Ramos (cell line): ENCODE data around the gene TRAPPC11.
"Not testable (repeated sequence)": the region's sequence is repeated elsewhere in the genome, so short reads cannot be mapped to it uniquely, and the experiment has no call there.

ENCODE experiments used
- in situ Hi-C: fragments of 300-500 bp; cut with MboI; formaldehyde crosslinking; loops from one replicate; pipeline ENCODE4 v1.14.3; 2022; ENCODE audit warnings: low sequenced_read_pairs; ENCODE audit not compliant: unreplicated experiment

The TRAPPC11 gene

GRCh38 chr4:183659029-183659871 lies at the start of gene TRAPPC11, which contains the start of gene RWDD4:
Gene TRAPPC11 (plus strand): TSS chr4:183659293. CDS start chr4:183663868, 4,575 bp downstream.
Gene RWDD4 (minus strand): TSS chr4:183659185. CDS start chr4:183658952, 233 bp downstream.
- in situ Hi-C loops: no loop called here

- in situ Hi-C loops: no loop called here
Observed at GRCh38 chr4:183610033-183610432, 49.1 kb upstream of the TRAPPC11 start.

GRCh38 chr4:183610613-183611012 lies 48.5 kb upstream of the TRAPPC11 start:
- in situ Hi-C loops: no loop called here

DNA sequence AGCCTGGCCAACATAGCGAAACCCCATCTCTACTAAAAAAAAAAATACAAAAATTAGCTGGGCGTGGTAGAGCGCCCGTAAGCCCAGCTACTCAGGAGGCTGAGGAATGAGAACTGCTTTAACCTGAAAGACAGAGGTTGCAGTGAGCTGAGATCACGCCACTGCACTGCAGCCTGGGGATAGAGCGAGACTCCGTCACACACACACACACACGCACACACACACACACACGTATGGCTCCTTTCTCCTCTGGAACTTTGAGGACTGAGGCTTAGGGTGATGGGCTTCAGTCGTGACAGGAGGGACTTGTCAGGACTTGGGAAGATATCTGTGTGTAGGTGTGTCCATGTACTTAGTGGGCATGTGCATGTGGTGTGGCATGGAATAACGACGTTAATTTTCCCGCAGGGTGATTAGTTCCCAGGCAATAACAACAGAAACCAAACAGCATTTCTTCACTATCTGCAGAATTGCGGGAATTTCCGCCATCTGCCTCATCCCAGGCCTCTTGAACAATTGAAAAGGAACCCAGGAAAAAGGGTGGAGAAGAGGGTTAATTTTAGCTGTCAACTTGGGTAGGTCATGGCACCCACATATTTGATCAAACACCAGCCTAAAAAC lies 47.8 kb upstream of the TRAPPC11 start:
- in situ Hi-C loops: no loop called here

DNA sequence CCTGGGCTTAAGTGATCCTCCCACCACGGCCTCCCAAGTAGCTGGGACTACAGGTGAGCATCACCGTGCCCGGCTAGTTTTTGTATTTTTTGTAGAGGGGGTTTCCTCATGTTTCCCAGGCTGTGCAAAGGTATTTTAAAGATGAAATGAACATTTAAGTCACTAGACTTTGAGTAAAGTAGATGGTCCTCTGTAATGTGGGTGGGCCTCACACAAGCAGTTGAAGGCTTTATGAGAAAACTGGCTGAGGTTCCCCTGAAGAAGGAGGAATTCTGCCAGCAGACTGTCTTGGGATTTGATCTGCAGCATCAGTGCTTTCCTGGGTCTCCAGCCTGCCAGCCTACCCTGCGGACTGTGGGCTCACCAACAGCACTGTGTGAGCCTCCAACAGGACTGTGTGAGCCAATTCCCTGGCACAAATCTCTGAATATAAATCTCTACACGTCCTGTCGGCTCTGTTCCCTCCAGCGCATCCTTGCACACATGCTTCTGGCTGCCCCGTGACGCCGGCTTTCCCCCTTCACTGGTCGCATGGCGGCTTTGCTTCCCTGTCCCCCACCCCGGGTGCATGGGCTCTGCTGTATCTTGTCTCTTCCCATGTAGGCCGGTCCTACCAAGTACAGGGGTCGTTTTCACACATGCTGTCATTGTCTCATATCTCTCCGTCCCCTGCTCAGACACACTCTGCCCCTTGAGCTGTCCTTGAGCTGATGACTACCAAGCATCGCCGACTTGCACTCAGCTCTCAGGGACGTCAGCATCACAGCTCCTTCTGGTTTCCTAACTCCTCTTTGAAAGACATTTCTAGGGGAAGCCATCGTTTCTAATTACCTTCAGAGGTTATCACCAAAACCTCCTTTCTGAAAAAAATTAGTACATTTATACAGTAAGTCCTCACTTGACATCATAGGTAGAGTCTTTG lies 46.5 kb upstream of the TRAPPC11 start:
- in situ Hi-C loops: no loop called here

GRCh38 chr4:183617075-183617474 lies 42.0 kb upstream of the TRAPPC11 start:
- in situ Hi-C loops: no loop called here

GRCh38 chr4:183618681-183619080 lies 40.4 kb upstream of the TRAPPC11 start:
- in situ Hi-C loops: no loop called here

- in situ Hi-C loops: no loop called here
Observed at GRCh38 chr4:183620421-183620820, 38.7 kb upstream of the TRAPPC11 start.

DNA sequence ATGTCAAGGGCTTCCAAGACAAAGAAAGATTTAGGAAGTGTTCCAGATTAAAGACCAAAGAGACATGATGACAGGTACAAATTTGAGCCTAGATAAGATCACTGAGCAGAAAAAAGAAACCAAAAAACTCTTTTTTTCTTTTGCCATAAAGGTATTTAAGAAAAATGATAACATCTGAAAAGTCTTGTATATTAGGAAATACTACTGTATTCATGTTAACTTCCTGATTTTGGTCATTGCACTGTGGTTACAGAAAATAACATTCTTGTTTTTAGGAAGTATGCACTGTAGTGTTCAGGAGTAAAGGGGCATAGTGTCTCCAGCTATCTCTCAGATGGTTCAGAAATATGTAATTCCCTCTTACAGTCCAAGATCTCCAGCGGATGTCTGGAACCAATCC lies 37.2 kb upstream of the TRAPPC11 start:
- in situ Hi-C loops: no loop called here

- in situ Hi-C loops: no loop called here
Observed at GRCh38 chr4:183624548-183624947, 34.5 kb upstream of the TRAPPC11 start.

DNA sequence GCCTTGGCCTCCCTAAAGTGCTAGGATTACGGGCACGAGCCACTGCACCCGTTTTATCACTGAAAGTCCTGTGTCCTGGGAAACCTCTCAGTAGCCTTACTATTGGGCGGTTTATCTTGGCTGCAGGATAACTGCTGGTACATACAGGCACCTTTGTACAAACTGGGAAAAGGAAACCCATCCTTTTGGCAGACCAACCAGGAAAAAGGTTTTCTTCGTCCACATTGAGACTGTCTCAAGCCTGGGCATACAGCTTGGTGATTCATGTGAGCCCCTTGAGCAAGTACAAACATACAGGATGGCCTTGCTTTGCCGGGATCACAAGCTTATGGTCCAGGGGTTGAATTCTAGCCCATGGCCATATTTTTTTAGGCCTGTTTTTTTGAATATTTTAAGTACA lies 32.9 kb upstream of the TRAPPC11 start:
- in situ Hi-C loops: no loop called here

- in situ Hi-C loops: not testable (repeated sequence)
Observed at GRCh38 chr4:183627286-183627685, 31.8 kb upstream of the TRAPPC11 start.

DNA sequence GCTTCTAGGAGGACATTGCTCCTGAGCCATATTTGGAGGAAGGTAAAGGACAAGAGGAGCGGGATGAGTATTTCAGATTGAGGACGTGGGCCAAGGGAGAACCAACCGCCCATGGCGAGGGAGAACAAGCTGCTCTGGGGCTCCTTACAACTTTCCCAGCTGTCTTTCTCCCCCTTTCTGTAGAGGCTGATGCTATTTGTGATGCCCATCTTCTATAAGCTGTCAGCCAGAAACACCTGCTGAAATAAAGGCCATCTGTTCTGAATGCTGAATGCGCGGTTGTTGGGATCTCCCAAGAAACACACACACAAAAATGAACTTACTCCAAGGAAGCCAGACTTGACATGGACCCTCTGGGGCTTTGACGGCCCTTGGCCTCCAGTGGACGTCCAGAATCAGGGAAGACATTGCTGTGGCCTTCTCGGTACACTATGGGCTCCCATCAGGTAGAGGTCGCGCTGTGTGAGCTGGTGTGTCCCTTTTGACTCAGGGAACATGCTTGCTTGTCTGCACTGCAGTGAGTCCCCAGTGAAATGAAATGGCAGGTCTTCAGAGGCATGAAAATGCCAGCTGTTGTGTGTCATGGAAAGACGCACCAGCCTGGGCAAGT lies 31.0 kb upstream of the TRAPPC11 start:
- in situ Hi-C loops: no loop called here

- in situ Hi-C loops: no loop called here
Observed at GRCh38 chr4:183631577-183632198, 27.4 kb upstream of the TRAPPC11 start.

DNA sequence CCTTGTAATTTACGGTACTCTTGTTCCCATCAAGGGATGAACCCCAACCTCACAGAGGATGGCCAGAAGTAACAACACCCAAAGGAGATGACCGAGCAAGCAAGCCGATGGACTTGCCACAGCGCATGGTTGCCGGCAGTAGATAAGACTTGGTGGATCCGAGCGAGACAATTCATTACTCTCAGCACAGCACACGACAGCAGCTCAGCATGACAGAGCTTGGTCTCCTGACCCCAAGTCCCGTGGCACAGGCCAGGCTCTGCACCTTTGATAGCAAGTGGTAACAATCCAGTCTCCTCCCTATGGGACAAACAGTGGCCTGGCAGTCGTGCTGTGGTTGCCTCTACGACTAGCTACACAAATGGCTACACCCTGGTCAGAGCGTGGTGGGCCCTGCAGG lies 26.4 kb upstream of the TRAPPC11 start:
- in situ Hi-C loops: no loop called here

- in situ Hi-C loops: no loop called here
Observed at GRCh38 chr4:183633476-183634400, 25.4 kb upstream of the TRAPPC11 start.

- in situ Hi-C loops: no loop called here
Observed at GRCh38 chr4:183635321-183635720, 23.8 kb upstream of the TRAPPC11 start.

DNA sequence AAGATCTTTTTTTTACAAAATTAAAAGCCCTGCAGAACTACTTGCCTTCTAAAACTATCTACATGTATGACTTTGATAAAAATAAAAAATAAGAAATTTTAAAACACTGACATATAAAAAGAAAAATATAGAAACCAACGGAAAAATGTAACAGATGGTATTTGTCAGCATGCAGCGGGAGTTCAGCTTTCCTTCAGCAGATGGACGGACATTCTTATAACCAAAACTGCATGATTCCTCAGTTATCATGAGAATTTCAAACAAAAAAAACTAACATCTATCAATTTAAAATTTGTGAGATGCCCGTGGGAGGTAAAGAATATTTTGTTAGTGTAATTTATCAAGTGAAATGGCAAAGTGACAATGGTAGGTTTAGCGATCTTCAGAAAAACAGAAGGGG lies 23.4 kb upstream of the TRAPPC11 start:
- in situ Hi-C loops: no loop called here

GRCh38 chr4:183636503-183636902 lies 22.6 kb upstream of the TRAPPC11 start:
- in situ Hi-C loops: no loop called here
